Loucy (cell line): Measurements from ENCODE around the gene VASN.

Experiments used
- H2AFZ ChIP-seq: fragments of 200-600 bp; sonication (generic); 2 replicates; pipeline ENCODE4 v1.6.0; 2016; ENCODE audit warnings: antibody characterized with exemption, mild to moderate bottlenecking, low read length, moderate library complexity
- H3F3A ChIP-seq: fragments of 200-600 bp; 2 replicates; pipeline ENCODE4 v1.6.0; 2016; ENCODE audit warnings: antibody characterized with exemption, low read depth, mild to moderate bottlenecking
- H3K27me3 ChIP-seq: fragments of 200-600 bp; sonication (generic); 2 replicates; pipeline ENCODE4 v1.6.1; 2014; ENCODE audit warnings: low read length, mild to moderate bottlenecking; ENCODE audit not compliant: insufficient read depth, poor library complexity, severe bottlenecking
- H3K36me3 ChIP-seq: fragments of 200-600 bp; sonication (generic); 2 replicates; pipeline ENCODE4 v1.6.1; 2016; ENCODE audit warnings: low read length; ENCODE audit not compliant: insufficient read depth
- H3K4me1 ChIP-seq: fragments of 200-600 bp; sonication (generic); 2 replicates; pipeline ENCODE4 v1.5.1; 2014; ENCODE audit warnings: low read length, mild to moderate bottlenecking; ENCODE audit not compliant: insufficient read depth, poor library complexity, severe bottlenecking
- H3K4me2 ChIP-seq: fragments of 200-600 bp; sonication (generic); 2 replicates; pipeline ENCODE4 v1.6.0; 2014; ENCODE audit warnings: antibody characterized with exemption, low read length, low read depth, mild to moderate bottlenecking; ENCODE audit not compliant: poor library complexity, severe bottlenecking
- H3K4me3 ChIP-seq: fragments of 200-600 bp; sonication (generic); 2 replicates; pipeline ENCODE4 v1.5.1; 2014; ENCODE audit warnings: low read length, mild to moderate bottlenecking, mixed read lengths; ENCODE audit not compliant: poor library complexity, severe bottlenecking
- H3K79me2 ChIP-seq: fragments of 200-600 bp; sonication (generic); 2 replicates; pipeline ENCODE4 v1.6.1; 2014; ENCODE audit warnings: low read length; ENCODE audit not compliant: insufficient read depth
- H3K9ac ChIP-seq: fragments of 200-600 bp; sonication (generic); 2 replicates; pipeline ENCODE4 v1.6.0; 2014; ENCODE audit warnings: mild to moderate bottlenecking, low read depth, low read length, moderate library complexity; ENCODE audit not compliant: poor library complexity, severe bottlenecking
- H3K9me2 ChIP-seq: fragments of 200-600 bp; sonication (generic); replicated peaks from 2 replicates; pipeline ENCODE4 v1.6.1; 2016; ENCODE audit warnings: low read depth, low read length, mixed read lengths
- H3K9me3 ChIP-seq: fragments of 200-600 bp; sonication (generic); 2 replicates; pipeline ENCODE4 v1.6.1; 2014; ENCODE audit warnings: mild to moderate bottlenecking, antibody characterized with exemption, low read length, low read depth; ENCODE audit not compliant: insufficient read depth
- H4K20me1 ChIP-seq: fragments of 200-600 bp; sonication (generic); 2 replicates; pipeline ENCODE4 v1.6.0; 2014; ENCODE audit warnings: antibody characterized with exemption, low read length, mild to moderate bottlenecking; ENCODE audit not compliant: insufficient read depth, poor library complexity, severe bottlenecking
- CTCF ChIP-seq: fragments of 200-600 bp; sonication (generic); conservative IDR thresholded peaks from 2 replicates; pipeline ENCODE4 v1.5.1; 2014; ENCODE audit warnings: mild to moderate bottlenecking, antibody characterized with exemption, low read length
- EZH2phosphoT487 ChIP-seq: fragments of 200-600 bp; IDR thresholded peaks from 2 replicates; pipeline ENCODE4 v1.6.1; 2018; ENCODE audit warnings: antibody characterized with exemption, mild to moderate bottlenecking, moderate library complexity, borderline replicate concordance

VASN gene

GRCh38 chr16:4365615-4366014 lies 6.0 kb upstream of the VASN start:
- Histone ChIP-seq H3K4me1 (no peaks in the 10 kb centered on the region), H3F3A (no peaks in the 10 kb centered on the region), H4K20me1 (no peaks in the 10 kb centered on the region), H3K9me3 (no peaks in the 10 kb centered on the region), H2AFZ (no peak overlapping the region), H3K9me2 (no peaks in the 10 kb centered on the region), H3K27me3 (no peaks in the 10 kb centered on the region), H3K36me3 (peaks cover 8% of the 10 kb centered on the region; the same call in 1 of the 2 replicates), H3K9ac (no peak overlapping the region), H3K79me2 (no peaks in the 10 kb centered on the region), H3K4me2 (no peak overlapping the region), H3K4me3 (no peak overlapping the region)
- TF ChIP-seq EZH2phosphoT487, result no peak
- TF ChIP-seq CTCF, result no peak

GRCh38 chr16:4366016-4366415 lies 5.6 kb upstream of the VASN start:
- Histone ChIP-seq H3K79me2 (no peaks in the 10 kb centered on the region), H4K20me1 (no peaks in the 10 kb centered on the region), H3K4me2 (no peak overlapping the region), H3K9ac (no peak overlapping the region), H2AFZ (no peak overlapping the region), H3K4me3 (no peak overlapping the region), H3K4me1 (no peaks in the 10 kb centered on the region), H3K36me3 (peaks cover 8% of the 10 kb centered on the region; the same call in 1 of the 2 replicates), H3K27me3 (no peaks in the 10 kb centered on the region), H3K9me2 (no peaks in the 10 kb centered on the region), H3K9me3 (no peaks in the 10 kb centered on the region), H3F3A (no peaks in the 10 kb centered on the region)
- no peak for TF ChIP-seq EZH2phosphoT487
- no peak for TF ChIP-seq CTCF

GRCh38 chr16:4367393-4367856 lies 4.2 kb upstream of the VASN start:
- H3F3A ChIP-seq, result no peaks in the 10 kb centered on the region
- peaks cover 3% of the 10 kb centered on the region; the same call in 1 of the 2 replicates for H3K36me3 ChIP-seq
- no peaks in the 10 kb centered on the region for H3K9me2 ChIP-seq
- H3K9me3 ChIP-seq, result no peaks in the 10 kb centered on the region
- no peaks in the 10 kb centered on the region for H3K79me2 ChIP-seq
- no peak overlapping the region for H3K9ac ChIP-seq
- no peaks in the 10 kb centered on the region for H3K4me1 ChIP-seq
- H4K20me1 ChIP-seq, result no peaks in the 10 kb centered on the region
- H3K27me3 ChIP-seq, result no peaks in the 10 kb centered on the region
- no peak overlapping the region for H2AFZ ChIP-seq
- H3K4me2 ChIP-seq, result no peak overlapping the region
- TF ChIP-seq CTCF, result no peak
- TF ChIP-seq EZH2phosphoT487, result no peak
- H3K4me3 ChIP-seq, result no peak overlapping the region
